Mammary epithelial cell (primary cell): Measurements from ENCODE around the gene ZEB2.

Source experiments
- EZH2 ChIP-seq: IDR thresholded peaks from 2 replicates; pipeline ENCODE4 v1.6.1; 2012; ENCODE audit warnings: low read length, inconsistent platforms, borderline replicate concordance
- TF ChIP-seq, protein P1 (sequence below), 2 donors: IDR thresholded peaks in 1 of 2; conservative IDR thresholded peaks in 1 of 2; 2 replicates each; pipeline ENCODE4 v1.5.1; 2011 to 2012; ENCODE audit warnings: inconsistent platforms in 2 of 2, low read length in 2 of 2, mild to moderate bottlenecking in 2 of 2, control low read depth in 1 of 2, low read depth in 1 of 2; ENCODE audit not compliant: insufficient read depth in 1 of 2; ENCODE audit errors: extremely low read depth in 1 of 2

DNA sequence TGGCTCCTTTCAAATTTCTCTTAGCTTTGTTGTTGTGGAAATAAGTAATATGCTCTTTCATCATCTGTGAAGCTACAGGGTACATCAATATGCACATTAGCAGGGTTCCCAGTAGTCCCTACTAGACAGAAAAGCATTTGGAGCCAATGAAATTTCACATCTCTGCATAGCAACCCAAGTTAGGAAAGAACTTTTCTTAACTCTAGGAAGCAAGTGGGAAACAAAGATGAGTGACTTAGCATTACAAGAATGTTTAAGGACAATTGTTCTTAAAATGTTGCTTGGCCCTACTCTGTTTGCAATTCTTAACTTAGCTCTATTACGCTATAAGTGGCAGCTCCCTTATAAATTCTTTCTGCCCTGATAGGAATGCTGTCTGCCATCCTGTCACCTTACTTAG, 39.6 kb downstream of the ZEB2 start:
- TF ChIP-seq, protein P1, sequence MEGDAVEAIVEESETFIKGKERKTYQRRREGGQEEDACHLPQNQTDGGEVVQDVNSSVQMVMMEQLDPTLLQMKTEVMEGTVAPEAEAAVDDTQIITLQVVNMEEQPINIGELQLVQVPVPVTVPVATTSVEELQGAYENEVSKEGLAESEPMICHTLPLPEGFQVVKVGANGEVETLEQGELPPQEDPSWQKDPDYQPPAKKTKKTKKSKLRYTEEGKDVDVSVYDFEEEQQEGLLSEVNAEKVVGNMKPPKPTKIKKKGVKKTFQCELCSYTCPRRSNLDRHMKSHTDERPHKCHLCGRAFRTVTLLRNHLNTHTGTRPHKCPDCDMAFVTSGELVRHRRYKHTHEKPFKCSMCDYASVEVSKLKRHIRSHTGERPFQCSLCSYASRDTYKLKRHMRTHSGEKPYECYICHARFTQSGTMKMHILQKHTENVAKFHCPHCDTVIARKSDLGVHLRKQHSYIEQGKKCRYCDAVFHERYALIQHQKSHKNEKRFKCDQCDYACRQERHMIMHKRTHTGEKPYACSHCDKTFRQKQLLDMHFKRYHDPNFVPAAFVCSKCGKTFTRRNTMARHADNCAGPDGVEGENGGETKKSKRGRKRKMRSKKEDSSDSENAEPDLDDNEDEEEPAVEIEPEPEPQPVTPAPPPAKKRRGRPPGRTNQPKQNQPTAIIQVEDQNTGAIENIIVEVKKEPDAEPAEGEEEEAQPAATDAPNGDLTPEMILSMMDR (conservative IDR thresholded peaks at IDR 0.05 in 1 of 2, IDR thresholded peaks at IDR 0.05 in 1 of 2; ENCODE audit: extremely low read depth in 1 of 2, insufficient read depth in 1 of 2, low read depth in 1 of 2, low read length in 2 of 2), result no peak
- no peak for TF ChIP-seq EZH2
